CD4-positive, alpha-beta T cell (primary cell): ENCODE results near the gene F2RL2. TPM values are rescaled to one million over a fixed set of nuclear protein-coding genes. Genes with fewer than 3 reads are reported as not detected.

Experiments used
- ATAC-seq: fragments of 200-7000 bp; cut with Tn5 transposase; one replicate; pipeline ENCODE4 v1.10.0; 2022; ENCODE audit warnings: mild to moderate bottlenecking; ENCODE audit not compliant: poor library complexity
- CTCF ChIA-PET: fragments of 350-600 bp; sonication (Branson Sonifier 250); formaldehyde crosslinking; loops from one replicate; lab custom pipeline; 2021; ENCODE audit warnings: antibody characterized with exemption, inconsistent platforms; lab: Charles Lee
- POLR2A ChIA-PET: fragments of 350-600 bp; sonication (Branson Sonifier 250); formaldehyde crosslinking; loops from one replicate; lab custom pipeline; 2021; ENCODE audit warnings: antibody characterized with exemption, inconsistent platforms; lab: Charles Lee
- DNase-seq, 14 experiments: peaks; one replicate each; pipeline ENCODE4 v3.0.0-alpha.2; 2013 to 2020; ENCODE audit warnings: mixed read lengths in 2 of 14
- H3K27ac ChIP-seq, 2 donors: one replicate each; pipeline versions ENCODE4 v1.5.1 to v1.7.0; 2013; ENCODE audit warnings: low read length in 2 of 2, low read depth in 1 of 2, mild to moderate bottlenecking in 1 of 2
- H3K27me3 ChIP-seq, 2 experiments: 1 replicate in 1 of 2; 2 replicates in 1 of 2; pipeline versions ENCODE4 v1.6.1 to v1.7.0; 2013; ENCODE audit warnings: low read length in 2 of 2, control low read depth in 1 of 2, mild to moderate bottlenecking in 1 of 2, moderate library complexity in 1 of 2; ENCODE audit not compliant: insufficient read depth in 2 of 2, control insufficient read depth in 1 of 2
- H3K36me3 ChIP-seq: one replicate; pipeline ENCODE4 v1.6.1; 2013; ENCODE audit warnings: low read length, control low read depth; ENCODE audit not compliant: insufficient read depth
- H3K4me1 ChIP-seq: one replicate; pipeline ENCODE4 v1.6.1; 2013; ENCODE audit warnings: low read length, control low read depth; ENCODE audit not compliant: insufficient read depth
- H3K4me3 ChIP-seq: one replicate; pipeline ENCODE4 v1.5.1; 2013; ENCODE audit warnings: mild to moderate bottlenecking, low read length, moderate library complexity
- H3K9me3 ChIP-seq, 2 experiments: 1 replicate in 1 of 2; 2 replicates in 1 of 2; pipeline versions ENCODE4 v1.6.1 to v1.7.0; 2013; ENCODE audit warnings: low read length in 2 of 2, mild to moderate bottlenecking in 2 of 2, control low read depth in 1 of 2, moderate library complexity in 1 of 2; ENCODE audit not compliant: control insufficient read depth in 1 of 2, insufficient read depth in 1 of 2
- H3K27ac Mint-ChIP-seq: one replicate; pipeline ENCODE4 v1.8.0; 2020; ENCODE audit warnings: mixed read lengths
- H3K27me3 Mint-ChIP-seq: one replicate; pipeline ENCODE4 v1.8.0; 2021; ENCODE audit warnings: mixed read lengths
- H3K36me3 Mint-ChIP-seq: one replicate; pipeline ENCODE4 v1.8.0; 2021; ENCODE audit warnings: low read depth, mixed read lengths
- H3K4me1 Mint-ChIP-seq: one replicate; pipeline ENCODE4 v1.8.0; 2021; ENCODE audit warnings: low read depth, mixed read lengths
- H3K4me3 Mint-ChIP-seq: one replicate; pipeline ENCODE4 v1.8.0; 2020; ENCODE audit warnings: mild to moderate bottlenecking, mixed read lengths
- H3K9me3 Mint-ChIP-seq: one replicate; pipeline ENCODE4 v1.8.0; 2020; ENCODE audit warnings: mixed read lengths
- CTCF ChIP-seq: fragments of 200-600 bp; IDR thresholded peaks from one replicate; pipeline ENCODE4 v1.8.0; 2022; ENCODE audit warnings: antibody characterized with exemption, mild to moderate bottlenecking
- intact Hi-C, 2 experiments: fragments of 100-400 bp; cut with DNase I in 1 of 2; cut with micrococcal nuclease in 1 of 2; formaldehyde crosslinking; loops; one replicate each; pipeline versions ENCODE4 v1.15.1 to v1.9.0; 2023 to 2025; cut with DNase I, micrococcal nuclease
- total RNA-seq, 174 experiments: library from RNA in 2 of 174; stranded (reverse) in 2 of 174; gene quantifications; one replicate each; pipeline ENCODE4 v1.2.3 and lab custom pipeline; 2021 to 2026

The F2RL2 gene
- total RNA-seq, 2 experiments from 2014 or later: not detected

- TF ChIP-seq CTCF: no peak
- Histone ChIP-seq H3K4me3 (no peak overlapping the region), H3K9me3 (no peaks in the 10 kb centered on the region), H3K36me3 (peaks cover 75% of the 10 kb centered on the region), H3K27me3 (no peaks in the 10 kb centered on the region), H3K27ac (no peak overlapping the region), H3K4me1 (no peaks in the 10 kb centered on the region)
- peaks cover 6% of the 10 kb centered on the region for H3K4me1 Mint-ChIP-seq
- H3K9me3 Mint-ChIP-seq: no peaks in the 10 kb centered on the region
- no peak overlapping the region for H3K27ac Mint-ChIP-seq
- H3K36me3 Mint-ChIP-seq: peaks cover 83% of the 10 kb centered on the region
- ChIA-PET POLR2A (interaction anchor here (0.8 kb wide), 1 partner anchor 176 kb away, joined by 3 read pairs; no protein-coding TSS in a partner anchor), CTCF (interaction anchor here (1.4 to 2.1 kb wide), 3 partner anchors 11 to 176 kb away, joined by 4 to 10 read pairs (median 7); no protein-coding TSS in a partner anchor)
- intact Hi-C loops: no loop called here
- no peaks in the 10 kb centered on the region for H3K27me3 Mint-ChIP-seq
- DNase-seq (no peak), ATAC-seq (no peak)
- no peak overlapping the region for H3K4me3 Mint-ChIP-seq
Measured at GRCh38 chr5:76598531-76598930, 24.7 kb downstream of the F2RL2 start.

- H3K27ac ChIP-seq: no peak overlapping the region
- ATAC-seq (no peak), DNase-seq (no peak)
- H3K36me3 ChIP-seq: peaks cover 75% of the 10 kb centered on the region
- no peaks in the 10 kb centered on the region for H3K9me3 ChIP-seq
- H3K27me3 ChIP-seq: no peaks in the 10 kb centered on the region
- no peaks in the 10 kb centered on the region for H3K4me1 Mint-ChIP-seq
- H3K27ac Mint-ChIP-seq: no peak overlapping the region
- H3K4me3 ChIP-seq: no peak overlapping the region
- H3K4me3 Mint-ChIP-seq: no peak overlapping the region
- CTCF ChIA-PET: no interaction called here
- H3K36me3 Mint-ChIP-seq: peaks cover 84% of the 10 kb centered on the region
- POLR2A ChIA-PET: interaction anchor here (0.6 kb wide), 1 partner anchor 53 kb away, joined by 3 read pairs; no protein-coding TSS in a partner anchor
- TF ChIP-seq CTCF: no peak
- H3K9me3 Mint-ChIP-seq: no peaks in the 10 kb centered on the region
- no peaks in the 10 kb centered on the region for H3K4me1 ChIP-seq
- no peaks in the 10 kb centered on the region for H3K27me3 Mint-ChIP-seq
- intact Hi-C loops: no loop called here
Measured at GRCh38 chr5:76595755-76596481, 27.3 kb downstream of the F2RL2 start.

- H3K9me3 Mint-ChIP-seq: no peaks in the 10 kb centered on the region
- ATAC-seq (no peak), DNase-seq (no peak)
- H3K27me3 Mint-ChIP-seq: no peaks in the 10 kb centered on the region
- H3K36me3 Mint-ChIP-seq: peaks cover 85% of the 10 kb centered on the region
- H3K27ac Mint-ChIP-seq: no peak overlapping the region
- no peak overlapping the region for H3K4me3 Mint-ChIP-seq
- Histone ChIP-seq H3K4me1 (no peaks in the 10 kb centered on the region), H3K36me3 (peaks cover 79% of the 10 kb centered on the region), H3K27ac (no peak overlapping the region), H3K27me3 (no peaks in the 10 kb centered on the region), H3K4me3 (no peak overlapping the region), H3K9me3 (no peaks in the 10 kb centered on the region)
- no peaks in the 10 kb centered on the region for H3K4me1 Mint-ChIP-seq
- POLR2A ChIA-PET: no interaction called here
- intact Hi-C loops: no loop called here
- TF ChIP-seq CTCF: no peak
- CTCF ChIA-PET: no interaction called here
Measured at GRCh38 chr5:76594107-76594506, 29.1 kb downstream of the F2RL2 start.
